Bone marrow (tissue), 2 donors: ENCODE data around the gene CD34.

ENCODE experiments used
- DNase-seq, 2 donors: peaks; one replicate each; lab custom pipeline; 2025; lab: John Stamatoyannopoulos, UW

The CD34 gene

GRCh38 chr1:207854001-207854400 is 56.9 kb downstream of the CD34 start:
- no peak for DNase-seq

- no peak for DNase-seq
These were observed 57.6 kb downstream of the CD34 start for GRCh38 chr1:207853372-207853757.

GRCh38 chr1:207852576-207853371 is 58.2 kb downstream of the CD34 start:
- no peak for DNase-seq

DNA sequence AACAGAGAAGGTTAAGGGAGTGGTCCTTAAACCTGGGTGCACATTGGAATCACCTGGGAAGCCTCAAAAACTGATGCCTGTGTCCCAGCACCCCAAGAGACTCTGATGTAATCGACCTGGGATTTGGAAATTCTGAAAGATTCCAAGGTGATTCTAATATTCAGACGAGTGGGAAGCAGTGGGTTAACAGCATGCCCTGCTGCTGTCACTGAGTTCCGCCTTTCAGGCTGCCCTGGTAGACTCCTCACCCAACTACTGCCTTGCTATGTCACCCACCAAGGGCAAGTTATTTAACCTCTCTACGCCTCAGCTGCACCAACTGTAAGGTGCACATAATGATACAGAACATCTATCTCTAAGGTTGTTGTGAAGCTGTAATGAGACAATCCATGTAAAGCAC is 59.2 kb downstream of the CD34 start:
- DNase-seq, result no peak

GRCh38 chr1:207850621-207851407 is 60.1 kb downstream of the CD34 start:
- DNase-seq, result no peak

DNA sequence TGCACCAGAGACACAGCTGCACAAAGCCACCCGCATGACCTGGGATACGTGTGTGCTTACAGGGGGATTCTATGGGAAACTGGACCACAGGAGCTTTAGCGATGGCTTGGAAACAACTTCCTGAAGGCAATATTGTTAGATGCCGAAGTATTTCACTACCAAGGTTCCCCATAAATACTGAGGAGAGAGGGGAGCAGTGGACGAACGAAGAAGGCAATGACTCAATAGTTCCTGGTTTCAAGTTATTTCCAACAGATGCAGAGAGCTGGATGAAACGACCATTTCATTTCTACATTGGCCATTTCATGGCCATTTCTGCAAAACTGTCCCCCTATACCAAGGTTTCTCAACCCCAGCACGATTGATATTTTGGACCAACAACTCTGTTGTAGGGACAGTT is 61.3 kb downstream of the CD34 start:
- no peak for DNase-seq

- DNase-seq, result no peak
These were observed 61.9 kb downstream of the CD34 start for GRCh38 chr1:207849016-207849415.

DNA sequence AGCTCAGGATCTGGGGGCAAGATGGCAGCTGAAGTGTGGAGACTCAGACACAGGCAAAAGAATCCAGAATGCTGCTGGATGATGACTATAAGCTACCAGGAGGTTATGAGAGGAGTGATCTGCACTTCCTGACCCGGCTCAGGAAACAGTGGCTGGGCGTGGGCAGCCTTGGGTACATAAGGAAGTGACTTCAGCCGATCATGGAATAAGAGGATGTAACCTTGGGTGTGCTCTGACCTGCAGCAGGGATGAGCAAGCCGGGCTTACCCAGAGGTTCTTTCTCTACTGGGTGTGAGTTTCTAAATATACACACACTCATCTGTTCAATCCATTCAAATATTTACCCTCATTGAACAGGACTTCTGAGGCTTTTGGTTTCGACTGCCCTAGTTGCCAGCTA is 62.7 kb downstream of the CD34 start:
- DNase-seq, result peak; percentile 38 to 83

GRCh38 chr1:207847116-207847515 is 63.8 kb downstream of the CD34 start:
- no peak for DNase-seq

DNA sequence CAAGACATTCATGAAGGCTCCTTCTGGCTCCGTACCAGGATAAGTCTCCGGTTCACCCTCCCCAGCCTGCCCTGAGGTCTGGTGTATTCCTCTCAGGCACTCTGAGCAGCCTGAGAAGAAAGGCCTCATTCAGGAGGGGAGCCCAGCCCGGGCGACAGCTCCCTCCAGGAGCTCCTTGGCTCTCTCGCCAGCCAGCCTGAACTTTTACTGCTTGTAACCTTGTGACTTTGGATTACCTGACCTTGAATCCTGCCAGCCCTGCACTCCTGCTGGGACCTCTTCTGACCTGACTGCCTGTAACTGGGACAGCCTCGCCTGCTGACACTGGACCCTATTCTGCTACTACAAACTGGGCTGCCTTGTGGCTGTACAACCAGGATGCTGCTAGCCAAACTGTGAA is 65.8 kb downstream of the CD34 start:
- no peak for DNase-seq

GRCh38 chr1:207844371-207844770 is 66.6 kb downstream of the CD34 start:
- DNase-seq, result peak in 1 of 2 donors; percentile 37

DNA sequence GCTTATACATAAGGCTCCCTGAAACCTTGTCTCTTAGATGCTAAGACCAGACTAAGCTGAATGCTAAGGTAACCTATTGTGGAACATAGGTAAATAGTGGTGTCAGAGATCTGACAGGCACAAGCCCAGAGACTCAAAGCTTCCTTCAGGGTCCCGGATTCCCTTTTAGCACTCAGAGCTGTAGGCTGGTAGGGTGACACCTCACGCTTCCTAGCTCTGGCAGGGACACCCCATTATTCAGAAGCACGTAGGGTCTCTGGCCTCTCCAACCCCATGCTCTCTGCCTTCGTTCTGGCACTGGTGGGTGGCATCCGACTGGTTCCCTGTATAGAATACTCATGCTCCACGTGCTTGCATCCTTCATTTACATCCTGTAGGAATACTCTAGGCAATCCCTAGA is 68.4 kb downstream of the CD34 start:
- no peak for DNase-seq

GRCh38 chr1:207841901-207842300 is 69.0 kb downstream of the CD34 start:
- DNase-seq, result no peak

DNA sequence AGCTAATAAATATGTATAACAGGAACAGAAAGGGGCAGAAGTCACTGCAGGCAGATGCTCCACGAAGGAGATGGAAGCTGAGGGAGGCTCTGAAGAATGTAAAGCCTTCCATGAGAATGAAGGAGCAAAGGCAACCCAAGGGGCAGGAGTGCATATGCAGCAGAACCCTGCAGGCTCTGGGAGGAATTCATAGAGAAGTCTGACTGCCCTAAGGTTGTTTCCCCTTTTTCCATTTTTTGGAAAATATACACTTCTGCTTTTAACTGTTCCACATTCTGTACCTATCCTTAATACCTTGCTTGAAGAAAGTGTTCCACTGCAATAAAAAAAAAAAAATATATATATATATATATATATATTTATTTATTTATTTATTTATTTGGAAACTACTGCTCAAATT is 69.6 kb downstream of the CD34 start:
- peak in 1 of 2 donors; percentile 5 for DNase-seq

DNA sequence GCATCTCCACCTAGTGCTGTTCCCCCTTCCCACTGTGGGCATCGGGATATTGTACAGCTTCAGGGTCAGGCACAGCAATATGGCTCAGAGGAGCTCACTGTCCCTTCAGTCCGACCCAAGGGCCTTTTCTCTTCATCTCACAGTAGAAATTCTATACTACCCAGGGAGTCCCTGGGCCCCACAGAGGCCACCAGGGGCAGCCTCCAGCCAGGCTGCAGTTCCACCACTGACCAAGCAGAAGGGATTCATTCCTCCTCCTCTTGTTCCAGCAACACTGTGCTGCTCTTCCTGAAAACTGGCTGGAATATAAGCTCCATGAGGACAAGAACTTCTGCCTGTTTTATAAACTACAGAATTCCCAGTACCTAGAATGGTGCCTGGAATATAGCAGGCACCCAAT is 70.5 kb downstream of the CD34 start:
- no peak for DNase-seq

GRCh38 chr1:207839083-207839413 is 71.9 kb downstream of the CD34 start:
- no peak for DNase-seq

GRCh38 chr1:207838156-207839082 is 72.5 kb downstream of the CD34 start:
- DNase-seq, result no peak

- DNase-seq, result no peak
These were observed 73.3 kb downstream of the CD34 start for GRCh38 chr1:207837673-207838072.

DNA sequence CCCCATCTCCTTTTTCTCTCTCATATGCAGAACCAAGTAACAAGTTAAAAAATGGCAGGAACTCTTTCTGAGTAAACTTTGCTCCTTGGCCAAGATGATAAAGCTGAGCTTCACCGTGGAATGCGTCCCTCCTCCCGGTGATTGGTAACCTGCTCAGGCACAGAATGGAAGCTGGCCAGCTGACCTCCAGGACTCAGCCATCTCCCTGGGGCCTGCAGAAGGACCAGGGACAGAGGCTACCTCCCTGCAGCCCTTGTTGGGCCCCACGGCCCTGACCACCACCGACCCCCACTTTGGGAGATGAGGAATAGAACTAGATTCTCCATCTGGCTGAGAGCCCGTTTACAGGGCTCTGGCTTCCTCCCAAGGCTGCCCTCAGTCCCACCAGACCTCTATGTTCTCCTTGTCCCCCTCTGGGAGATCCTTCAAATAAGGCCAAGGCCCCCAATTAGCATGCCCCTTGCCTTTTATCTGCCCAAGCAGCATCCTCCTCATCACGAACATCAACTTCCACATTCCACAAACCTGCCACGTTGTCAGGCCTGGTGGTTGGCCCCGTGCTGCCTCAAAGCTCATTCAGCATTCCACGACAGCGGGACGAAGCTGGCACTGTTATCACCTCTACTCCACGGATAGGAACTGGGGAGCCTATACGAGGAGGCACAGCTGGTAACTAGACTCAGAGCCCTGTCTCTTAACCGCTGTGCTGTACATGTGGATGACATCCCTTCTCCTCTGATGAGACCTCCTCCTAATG is 74.2 kb downstream of the CD34 start:
- no peak for DNase-seq

DNA sequence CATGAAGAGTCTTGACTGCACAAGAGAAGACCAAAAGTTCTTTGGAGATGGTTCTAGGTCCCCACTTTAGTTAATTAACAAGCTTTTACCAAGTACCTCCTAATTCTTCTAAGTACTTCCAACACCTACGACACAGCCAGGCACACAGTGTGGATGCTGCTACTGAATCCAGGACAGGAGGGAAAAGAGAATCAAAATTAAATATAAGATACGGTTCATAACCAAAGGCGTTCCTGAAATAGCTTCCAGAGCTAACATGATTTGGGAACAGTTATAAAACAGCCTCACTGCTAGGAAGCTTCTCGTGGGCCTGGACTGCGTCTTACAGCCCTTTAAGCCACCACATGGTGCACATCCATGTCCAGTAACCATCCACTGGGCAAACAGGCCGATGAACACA is 75.0 kb downstream of the CD34 start:
- no peak for DNase-seq

- DNase-seq, result no peak
These were observed 76.8 kb downstream of the CD34 start for GRCh38 chr1:207833956-207834660.
